Peyer's patch (tissue), 4 donors: ENCODE data around the gene INHBB. TPM values are rescaled to one million over a fixed set of nuclear protein-coding genes. Genes with fewer than 3 reads are reported as not detected.

ENCODE experiments used
- DNase-seq, 3 donors: peaks; one replicate each; pipeline ENCODE4 v3.0.0-alpha.2; 2017 to 2019
- H3K27ac ChIP-seq, 4 donors: fragments of 200-600 bp; sonication (generic); one replicate each; pipeline ENCODE4 v1.5.1; 2016 to 2019
- H3K27me3 ChIP-seq, 2 donors: fragments of 200-600 bp; sonication (generic); one replicate each; pipeline ENCODE4 v1.5.1; 2019
- H3K36me3 ChIP-seq, 3 donors: fragments of 200-600 bp; sonication (generic); one replicate each; pipeline ENCODE4 v1.5.1; 2016 to 2019
- H3K4me1 ChIP-seq, 4 donors: fragments of 200-600 bp; sonication (generic); one replicate each; pipeline ENCODE4 v1.5.1; 2016 to 2019
- H3K4me3 ChIP-seq, 4 donors: fragments of 200-600 bp; sonication (generic); 1 replicate in 3 of 4; 2 replicates in 1 of 4; pipeline ENCODE4 v1.5.1; 2016 to 2019; ENCODE audit warnings: mild to moderate bottlenecking in 1 of 4
- H3K9me3 ChIP-seq, 4 donors: fragments of 200-600 bp; sonication (generic); one replicate each; pipeline ENCODE4 v1.5.1; 2016 to 2019; ENCODE audit warnings: mild to moderate bottlenecking in 1 of 4
- CTCF ChIP-seq, 6 experiments: fragments of 450-650 bp in 4 of 6; fragments of 200-600 bp in 2 of 6; sonication (generic) in 1 of 6; IDR thresholded peaks; one replicate each; pipeline ENCODE4 v1.5.1; 2017 to 2019; ENCODE audit warnings: antibody characterized with exemption in 6 of 6, mild to moderate bottlenecking in 3 of 6, moderate library complexity in 1 of 6
- POLR2A ChIP-seq, 2 donors: fragments of 450-650 bp; IDR thresholded peaks; one replicate each; pipeline ENCODE4 v1.5.1; 2017; ENCODE audit warnings: antibody characterized with exemption in 2 of 2, mild to moderate bottlenecking in 2 of 2, moderate library complexity in 2 of 2
- total RNA-seq, 4 donors: library from RNA; depleted of rRNA; stranded (reverse); fragments of >200 nt; gene quantifications; one replicate each; pipeline ENCODE4 v1.1.0, GENCODE V29; 2016

INHBB gene
- total RNA-seq, 4 donors from 2014 or later = 0.70 to 1.1 (median 0.95) TPM; not detected in 1

GRCh38 chr2:120382541-120383144 is 36.7 kb downstream of the INHBB start:
- no peak overlapping the region for H3K27ac ChIP-seq
- no peaks in the 10 kb centered on the region for H3K4me1 ChIP-seq
- H3K27me3 ChIP-seq = no peaks in the 10 kb centered on the region
- no peak overlapping the region for H3K4me3 ChIP-seq
- DNase-seq = no peak
- no peaks in the 10 kb centered on the region for H3K36me3 ChIP-seq
- TF ChIP-seq CTCF (IDR thresholded peaks at IDR 0.05) (no peak), POLR2A (IDR thresholded peaks at IDR 0.05) (no peak)
- H3K9me3 ChIP-seq = no peaks in the 10 kb centered on the region

GRCh38 chr2:120383191-120383590 is 37.3 kb downstream of the INHBB start:
- DNase-seq = no peak
- no peaks in the 10 kb centered on the region for H3K36me3 ChIP-seq
- no peaks in the 10 kb centered on the region for H3K9me3 ChIP-seq
- no peak for TF ChIP-seq CTCF (IDR thresholded peaks at IDR 0.05)
- no peak for TF ChIP-seq POLR2A (IDR thresholded peaks at IDR 0.05)
- H3K27ac ChIP-seq = no peak overlapping the region
- no peaks in the 10 kb centered on the region for H3K27me3 ChIP-seq
- no peaks in the 10 kb centered on the region for H3K4me1 ChIP-seq
- no peak overlapping the region for H3K4me3 ChIP-seq

- DNase-seq = peak in 1 of 3 donors; percentile 37
- H3K9me3 ChIP-seq = no peaks in the 10 kb centered on the region
- no peaks in the 10 kb centered on the region for H3K4me1 ChIP-seq
Observed at GRCh38 chr2:120383631-120384340, 37.9 kb downstream of the INHBB start.

GRCh38 chr2:120384486-120385354 is 38.8 kb downstream of the INHBB start:
- no peak overlapping the region for H3K27ac ChIP-seq
- H3K27me3 ChIP-seq = no peaks in the 10 kb centered on the region
- no peaks in the 10 kb centered on the region for H3K9me3 ChIP-seq
- H3K4me1 ChIP-seq = no peaks in the 10 kb centered on the region
- no peaks in the 10 kb centered on the region for H3K36me3 ChIP-seq
- no peak overlapping the region for H3K4me3 ChIP-seq
- no peak for TF ChIP-seq POLR2A (IDR thresholded peaks at IDR 0.05)
- no peak for TF ChIP-seq CTCF (IDR thresholded peaks at IDR 0.05)
- peak in 1 of 3 donors; percentile 19 for DNase-seq

More at GRCh38 chr2:120383631-120384340, 37.9 kb downstream of the INHBB start:
- Histone ChIP-seq H3K27me3 (no peaks in the 10 kb centered on the region), H3K4me3 (no peak overlapping the region), H3K36me3 (no peaks in the 10 kb centered on the region), H3K27ac (no peak overlapping the region)
- TF ChIP-seq POLR2A (IDR thresholded peaks at IDR 0.05) (no peak), CTCF (IDR thresholded peaks at IDR 0.05) (no peak)

- H3K4me1 ChIP-seq = no peaks in the 10 kb centered on the region
- peak in 1 of 3 donors; percentile 2 for DNase-seq
- H3K27ac ChIP-seq = no peak overlapping the region
- no peak for TF ChIP-seq CTCF (IDR thresholded peaks at IDR 0.05)
- no peak for TF ChIP-seq POLR2A (IDR thresholded peaks at IDR 0.05)
- no peaks in the 10 kb centered on the region for H3K9me3 ChIP-seq
- no peaks in the 10 kb centered on the region for H3K36me3 ChIP-seq
- H3K27me3 ChIP-seq = no peaks in the 10 kb centered on the region
- no peak overlapping the region for H3K4me3 ChIP-seq
Observed at GRCh38 chr2:120385355-120386127, 39.6 kb downstream of the INHBB start.
